ENCODE measurements around the gene MOBP.

DNA sequence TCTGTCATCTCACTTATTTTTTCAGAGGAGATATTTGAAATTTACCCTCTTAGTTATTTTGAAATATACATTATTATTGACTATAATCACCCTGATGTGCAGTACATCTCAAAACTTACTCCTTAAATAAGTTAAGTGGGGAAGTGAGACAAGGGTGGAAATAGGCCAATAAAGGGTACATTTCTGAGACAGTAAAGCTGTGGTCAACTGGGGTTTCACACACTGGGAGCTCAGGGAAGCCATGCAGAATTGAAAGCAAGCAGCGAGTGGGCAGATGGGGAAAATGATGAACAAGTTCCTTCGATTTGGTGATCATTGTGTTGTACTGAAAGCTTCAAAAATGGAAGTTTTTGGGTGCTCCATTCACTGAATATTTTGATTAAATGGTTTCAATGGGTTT lies 21.6 kb upstream of the MOBP start:
- TF ChIP-seq, protein P1, sequence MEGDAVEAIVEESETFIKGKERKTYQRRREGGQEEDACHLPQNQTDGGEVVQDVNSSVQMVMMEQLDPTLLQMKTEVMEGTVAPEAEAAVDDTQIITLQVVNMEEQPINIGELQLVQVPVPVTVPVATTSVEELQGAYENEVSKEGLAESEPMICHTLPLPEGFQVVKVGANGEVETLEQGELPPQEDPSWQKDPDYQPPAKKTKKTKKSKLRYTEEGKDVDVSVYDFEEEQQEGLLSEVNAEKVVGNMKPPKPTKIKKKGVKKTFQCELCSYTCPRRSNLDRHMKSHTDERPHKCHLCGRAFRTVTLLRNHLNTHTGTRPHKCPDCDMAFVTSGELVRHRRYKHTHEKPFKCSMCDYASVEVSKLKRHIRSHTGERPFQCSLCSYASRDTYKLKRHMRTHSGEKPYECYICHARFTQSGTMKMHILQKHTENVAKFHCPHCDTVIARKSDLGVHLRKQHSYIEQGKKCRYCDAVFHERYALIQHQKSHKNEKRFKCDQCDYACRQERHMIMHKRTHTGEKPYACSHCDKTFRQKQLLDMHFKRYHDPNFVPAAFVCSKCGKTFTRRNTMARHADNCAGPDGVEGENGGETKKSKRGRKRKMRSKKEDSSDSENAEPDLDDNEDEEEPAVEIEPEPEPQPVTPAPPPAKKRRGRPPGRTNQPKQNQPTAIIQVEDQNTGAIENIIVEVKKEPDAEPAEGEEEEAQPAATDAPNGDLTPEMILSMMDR (IDR thresholded peaks at IDR 0.05): no peak
- TF ChIP-seq POLR2AphosphoS5 (IDR thresholded peaks at IDR 0.05): no peak

Measured in stomach (tissue), 4 donors.